PFSK-1 (cell line): ENCODE data around the gene KRTAP9-1.

ENCODE experiments used
- FOXP2 ChIP-seq: optimal IDR thresholded peaks from 2 replicates; pipeline ENCODE3; 2011; ENCODE audit warnings: borderline replicate concordance, control low read depth, inconsistent platforms; ENCODE audit not compliant: insufficient read depth; ENCODE audit errors: extremely low read length, extremely low read depth
- POLR2AphosphoS5 ChIP-seq: IDR thresholded peaks from 2 replicates; pipeline ENCODE4 v1.6.1; 2012; ENCODE audit warnings: low read depth, mild to moderate bottlenecking, control low read depth, low read length, moderate library complexity
- SIN3A ChIP-seq: IDR thresholded peaks from 2 replicates; pipeline ENCODE4 v1.6.1; 2012; ENCODE audit warnings: mild to moderate bottlenecking, low read length, moderate library complexity, borderline replicate concordance; ENCODE audit not compliant: insufficient read depth
- TAF1 ChIP-seq: IDR thresholded peaks from 2 replicates; pipeline ENCODE4 v1.6.1; 2012; ENCODE audit warnings: low read length, control low read depth, borderline replicate concordance; ENCODE audit not compliant: insufficient read depth
- TF ChIP-seq, protein P1 (sequence below), 2 experiments: IDR thresholded peaks; 2 replicates each; pipeline versions ENCODE4 v1.6.1 to v1.8.0; 2011 to 2012; ENCODE audit warnings: low read depth in 2 of 2, low read length in 2 of 2, control low read depth in 1 of 2, inconsistent platforms in 1 of 2, mild to moderate bottlenecking in 1 of 2, moderate library complexity in 1 of 2; ENCODE audit not compliant: insufficient read depth in 1 of 2

KRTAP9-1 gene

DNA sequence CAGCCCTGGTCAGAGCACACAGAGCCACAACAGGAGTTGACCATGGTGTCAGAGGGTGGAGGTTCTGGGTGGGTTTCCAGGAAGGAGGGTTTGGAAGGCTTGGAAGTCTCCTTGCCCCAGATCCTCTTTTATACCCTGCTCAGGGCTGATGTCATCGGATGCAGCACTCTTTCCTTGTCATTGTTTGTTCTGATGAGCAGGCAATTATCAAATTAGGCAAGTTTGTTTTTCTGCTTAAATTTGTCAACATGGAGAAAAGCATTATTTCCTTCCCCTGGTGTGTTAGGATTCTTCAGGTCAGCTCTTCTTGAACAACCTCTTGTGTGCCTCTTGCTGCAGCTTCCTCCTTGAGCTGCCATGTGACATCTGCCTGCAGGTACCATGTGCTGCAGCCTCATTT is 29.0 kb upstream of the KRTAP9-1 start, which contains the start of gene KRTAP4-4:
TSS of gene KRTAP4-4 (minus strand) at position 101 of the 400 bp plus-strand sequence. CDS start at position 44, 57 bp downstream.
- TF ChIP-seq SIN3A: no peak

DNA sequence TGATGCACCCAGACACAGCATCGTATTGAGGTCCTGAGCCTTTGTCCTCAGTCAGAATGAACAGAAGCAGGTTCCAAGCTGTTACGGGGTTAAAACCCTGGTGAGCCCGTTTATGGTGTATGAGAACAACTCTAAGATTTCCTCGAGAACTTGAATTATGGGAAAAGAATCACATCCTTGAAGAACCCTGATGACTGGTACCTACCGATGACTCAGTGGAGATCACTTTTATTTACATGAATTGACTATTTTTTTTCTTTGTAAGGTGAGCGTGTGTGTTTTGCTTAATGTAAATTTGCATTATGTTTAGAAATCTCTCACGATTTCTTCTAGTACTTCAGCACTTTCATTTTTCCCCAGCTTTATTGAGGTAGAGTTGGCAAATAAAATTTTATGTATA is 25.9 kb upstream of the KRTAP9-1 start:
- TF ChIP-seq TAF1 (no peak), SIN3A (no peak), POLR2AphosphoS5 (no peak), FOXP2 (no peak)
- TF ChIP-seq, protein P1, sequence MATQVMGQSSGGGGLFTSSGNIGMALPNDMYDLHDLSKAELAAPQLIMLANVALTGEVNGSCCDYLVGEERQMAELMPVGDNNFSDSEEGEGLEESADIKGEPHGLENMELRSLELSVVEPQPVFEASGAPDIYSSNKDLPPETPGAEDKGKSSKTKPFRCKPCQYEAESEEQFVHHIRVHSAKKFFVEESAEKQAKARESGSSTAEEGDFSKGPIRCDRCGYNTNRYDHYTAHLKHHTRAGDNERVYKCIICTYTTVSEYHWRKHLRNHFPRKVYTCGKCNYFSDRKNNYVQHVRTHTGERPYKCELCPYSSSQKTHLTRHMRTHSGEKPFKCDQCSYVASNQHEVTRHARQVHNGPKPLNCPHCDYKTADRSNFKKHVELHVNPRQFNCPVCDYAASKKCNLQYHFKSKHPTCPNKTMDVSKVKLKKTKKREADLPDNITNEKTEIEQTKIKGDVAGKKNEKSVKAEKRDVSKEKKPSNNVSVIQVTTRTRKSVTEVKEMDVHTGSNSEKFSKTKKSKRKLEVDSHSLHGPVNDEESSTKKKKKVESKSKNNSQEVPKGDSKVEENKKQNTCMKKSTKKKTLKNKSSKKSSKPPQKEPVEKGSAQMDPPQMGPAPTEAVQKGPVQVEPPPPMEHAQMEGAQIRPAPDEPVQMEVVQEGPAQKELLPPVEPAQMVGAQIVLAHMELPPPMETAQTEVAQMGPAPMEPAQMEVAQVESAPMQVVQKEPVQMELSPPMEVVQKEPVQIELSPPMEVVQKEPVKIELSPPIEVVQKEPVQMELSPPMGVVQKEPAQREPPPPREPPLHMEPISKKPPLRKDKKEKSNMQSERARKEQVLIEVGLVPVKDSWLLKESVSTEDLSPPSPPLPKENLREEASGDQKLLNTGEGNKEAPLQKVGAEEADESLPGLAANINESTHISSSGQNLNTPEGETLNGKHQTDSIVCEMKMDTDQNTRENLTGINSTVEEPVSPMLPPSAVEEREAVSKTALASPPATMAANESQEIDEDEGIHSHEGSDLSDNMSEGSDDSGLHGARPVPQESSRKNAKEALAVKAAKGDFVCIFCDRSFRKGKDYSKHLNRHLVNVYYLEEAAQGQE (IDR thresholded peaks at IDR 0.05; ENCODE audit: insufficient read depth in 1 of 2, low read depth in 2 of 2, low read length in 2 of 2): no peak

DNA sequence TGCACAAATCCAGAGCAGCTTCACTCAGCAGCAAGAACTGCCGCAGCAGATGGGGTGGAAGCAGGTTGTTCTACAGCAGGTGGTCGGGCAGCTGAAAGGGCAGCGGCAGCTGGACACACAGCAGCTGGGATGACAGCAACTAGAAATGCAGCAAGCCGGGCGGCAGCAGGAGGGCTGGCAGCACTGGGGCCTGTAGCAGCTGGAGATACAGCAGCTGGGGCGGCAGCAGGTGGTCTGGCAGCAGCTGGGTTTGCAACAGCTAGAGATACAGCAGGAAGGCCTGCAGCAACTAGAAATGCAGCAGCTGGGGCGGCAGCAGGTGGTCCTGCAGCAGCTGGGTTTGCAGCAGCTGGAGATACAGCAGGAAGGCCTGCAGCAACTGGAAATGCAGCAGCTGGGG is 22.1 kb upstream of the KRTAP9-1 start:
- TF ChIP-seq POLR2AphosphoS5: no peak
- no peak for TF ChIP-seq SIN3A
- no peak for TF ChIP-seq TAF1
- TF ChIP-seq FOXP2: no peak
- TF ChIP-seq, protein P1 (IDR thresholded peaks at IDR 0.05; ENCODE audit: insufficient read depth in 1 of 2, low read depth in 2 of 2, low read length in 2 of 2): no peak

DNA sequence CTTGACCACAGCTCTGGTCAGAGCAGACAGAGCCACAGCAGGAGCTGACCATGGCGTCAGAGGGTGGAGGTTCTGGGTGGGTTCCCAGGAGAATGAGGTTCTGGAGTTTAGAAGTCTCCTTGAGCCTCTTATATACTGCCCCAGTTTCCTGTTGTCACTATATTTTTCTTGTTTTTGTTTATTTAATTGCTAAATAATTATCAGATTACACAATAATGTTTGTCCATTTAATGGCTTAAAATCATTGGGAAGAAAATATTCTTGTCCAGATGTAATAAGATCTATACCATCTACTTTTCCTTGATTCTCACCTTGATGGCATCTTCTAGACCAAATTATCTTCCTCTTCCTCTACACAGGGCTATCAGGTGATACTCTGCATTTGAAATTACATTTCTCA is 21.6 kb upstream of the KRTAP9-1 start, which contains the start of gene KRTAP4-3:
TSS of gene KRTAP4-3 (minus strand) at position 101 of the 400 bp plus-strand sequence. CDS start at position 52, 49 bp downstream.
- TF ChIP-seq SIN3A: no peak
- no peak for TF ChIP-seq TAF1
- no peak for TF ChIP-seq FOXP2
- no peak for TF ChIP-seq POLR2AphosphoS5
- TF ChIP-seq, protein P1 (IDR thresholded peaks at IDR 0.05; ENCODE audit: insufficient read depth in 1 of 2, low read depth in 2 of 2, low read length in 2 of 2): no peak

DNA sequence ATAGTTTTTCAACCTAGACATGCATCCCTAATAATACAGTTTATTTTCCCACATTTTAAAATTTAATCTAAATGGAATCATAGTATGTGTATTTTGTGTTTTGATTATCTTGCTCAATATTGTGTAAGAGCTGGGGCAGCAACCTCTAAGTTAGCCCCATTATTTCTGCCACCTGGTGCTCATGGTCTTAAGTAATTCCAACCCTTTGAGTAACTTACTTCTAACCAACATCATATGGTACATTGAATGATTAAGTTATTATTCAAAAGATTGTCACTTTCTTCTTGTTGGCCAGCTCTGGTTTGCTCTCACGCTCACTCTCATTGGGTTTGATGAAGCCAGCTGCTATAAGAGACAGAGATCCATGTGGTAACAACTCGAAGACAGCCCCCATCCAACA is 17.8 kb upstream of the KRTAP9-1 start:
- TF ChIP-seq FOXP2 (no peak), TAF1 (no peak), SIN3A (no peak), POLR2AphosphoS5 (no peak)
- TF ChIP-seq, protein P1 (IDR thresholded peaks at IDR 0.05; ENCODE audit: insufficient read depth in 1 of 2, low read depth in 2 of 2, low read length in 2 of 2): no peak
